Nasal cavity respiratory epithelium epithelial cell of viscerocranial mucosa (primary cell): ENCODE data around the gene ZBTB46. TPM values are rescaled to one million over a fixed set of nuclear protein-coding genes. Genes with fewer than 3 reads are reported as not detected.

ENCODE experiments used
- total RNA-seq: library from RNA; depleted of rRNA; stranded (reverse); fragments of >200 nt; gene quantifications from 2 replicates; pipeline ENCODE4 v1.2.3, GENCODE V29; 2014

The ZBTB46 gene
- 1.2 and 1.7 TPM in 2 replicates for total RNA-seq

GRCh38 chr20:63830841-63831588 is at the start of gene ZBTB46:
ZBTB46 (minus strand) TSS chr20:63831264; CDS start chr20:63790757, 40,507 bp downstream.

GRCh38 chr20:63864978-63865640 is 34.0 kb upstream of the ZBTB46 start, which contains the start of gene TPD52L2:
TPD52L2 (plus strand) TSS chr20:63865270; CDS start chr20:63865366, 96 bp downstream.

GRCh38 chr20:63861365-63861934 is 30.4 kb upstream of the ZBTB46 start, which contains the start of gene ABHD16B:
ABHD16B (plus strand) TSS chr20:63861498; CDS start chr20:63861541, 43 bp downstream.

GRCh38 chr20:63739130-63740069 is 91.7 kb downstream of the ZBTB46 start, which contains the start of gene SLC2A4RG:
SLC2A4RG (plus strand) TSS chr20:63739776; CDS start chr20:63739913, 137 bp downstream.

GRCh38 chr20:63735859-63736718 is 95.0 kb downstream of the ZBTB46 start, which contains the start of gene LIME1:
LIME1 (plus strand) TSS chr20:63736664; CDS start chr20:63737550, 886 bp downstream.

GRCh38 chr20:63707558-63708300 is 123.3 kb downstream of the ZBTB46 start, which contains the start of the genes ARFRP1 and ZGPAT:
ARFRP1 (minus strand) TSS chr20:63707976; CDS start chr20:63707091, 885 bp downstream.
ZGPAT (plus strand) TSS chr20:63708039; CDS start chr20:63708581, 542 bp downstream.

GRCh38 chr20:63696628-63697356 is 134.3 kb downstream of the ZBTB46 start, which contains the start of gene TNFRSF6B:
TNFRSF6B (plus strand) TSS chr20:63696652; CDS start chr20:63696768, 116 bp downstream.

Other genes starting within 250 kb of the ZBTB46 start
- 16.1 and 17.7 TPM in 2 replicates for gene GMEB2, start 204.2 kb downstream of the ZBTB46 start, total RNA-seq
- gene STMN3, start 177.8 kb downstream of the ZBTB46 start, total RNA-seq = under 0.01 and 1.2 TPM in 2 replicates
- 5.1 and 11.7 TPM in 2 replicates for gene RTEL1, start 173.0 kb downstream of the ZBTB46 start, total RNA-seq
- 5.5 and 26.8 TPM in 2 replicates for gene TNFRSF6B, start 134.6 kb downstream of the ZBTB46 start, total RNA-seq
- 28.7 and 51.0 TPM in 2 replicates for gene ARFRP1, start 123.3 kb downstream of the ZBTB46 start, total RNA-seq
- 16.7 and 16.9 TPM in 2 replicates for gene ZGPAT, start 123.2 kb downstream of the ZBTB46 start, total RNA-seq
- 1.0 and 4.3 TPM in 2 replicates for gene LIME1, start 94.6 kb downstream of the ZBTB46 start, total RNA-seq
- 22.2 and 24.8 TPM in 2 replicates for gene SLC2A4RG, start 91.5 kb downstream of the ZBTB46 start, total RNA-seq
- not detected in 2 replicates for gene ABHD16B, start 30.2 kb upstream of the ZBTB46 start, total RNA-seq
- 129 and 145 TPM in 2 replicates for gene TPD52L2, start 34.0 kb upstream of the ZBTB46 start, total RNA-seq
- gene DNAJC5, start 63.9 kb upstream of the ZBTB46 start, total RNA-seq = 93.3 and 143 TPM in 2 replicates
- 18.5 and 29.2 TPM in 2 replicates for gene UCKL1, start 125.2 kb upstream of the ZBTB46 start, total RNA-seq
- gene ZNF512B, start 138.7 kb upstream of the ZBTB46 start, total RNA-seq = 6.2 and 18.0 TPM in 2 replicates
- 2.7 and 4.8 TPM in 2 replicates for gene SAMD10, start 148.4 kb upstream of the ZBTB46 start, total RNA-seq
- gene PRPF6, start 149.9 kb upstream of the ZBTB46 start, total RNA-seq = 25.6 and 69.8 TPM in 2 replicates
- 0.34 and 0.78 TPM in 2 replicates for gene C20orf204, start 204.9 kb upstream of the ZBTB46 start, total RNA-seq
- gene SOX18, start 218.4 kb upstream of the ZBTB46 start, total RNA-seq = not detected in 2 replicates
- gene TCEA2, start 231.9 kb upstream of the ZBTB46 start, total RNA-seq = 4.1 and 12.2 TPM in 2 replicates
- gene RGS19, start 248.3 kb upstream of the ZBTB46 start, total RNA-seq = 5.8 and 14.2 TPM in 2 replicates
- 0.34 and 0.71 TPM in 2 replicates for gene OPRL1, start 248.8 kb upstream of the ZBTB46 start, total RNA-seq